GM18517 (cell line): ENCODE measurements around the gene TMEM132C.
"Not testable (repeated sequence)": the region's sequence is repeated elsewhere in the genome, so short reads cannot be mapped to it uniquely, and the experiment has no call there.

Source experiments
- ATAC-seq: cut with Tn5 transposase; IDR thresholded peaks from one replicate; pipeline ENCODE4 v1.9.1; 2021; ENCODE audit warnings: mild to moderate bottlenecking, moderate library complexity; ENCODE audit not compliant: unreplicated experiment

TMEM132C gene

GRCh38 chr12:128463881-128464280, 196.9 kb downstream of the TMEM132C start:
- no peak for ATAC-seq

DNA sequence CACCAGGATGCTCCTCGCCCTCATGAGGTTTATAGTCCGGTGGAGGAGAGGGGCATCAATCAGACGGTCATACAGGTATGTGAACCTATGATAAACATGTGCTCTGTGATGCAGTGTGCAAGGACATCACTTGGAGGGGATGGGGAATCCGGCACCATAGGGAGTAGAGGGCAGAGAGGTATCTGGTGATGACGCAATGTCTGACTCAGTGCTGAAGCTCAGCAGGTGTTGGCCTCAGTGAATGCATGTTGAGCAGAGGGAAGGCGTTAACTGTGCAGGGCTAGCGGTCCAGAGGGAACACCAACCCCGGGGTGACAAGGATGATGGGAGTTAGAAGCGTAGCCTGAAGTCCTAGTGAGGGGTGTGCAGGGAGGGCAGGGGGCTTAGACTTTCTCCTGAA, 200.9 kb downstream of the TMEM132C start:
- ATAC-seq: no peak

DNA sequence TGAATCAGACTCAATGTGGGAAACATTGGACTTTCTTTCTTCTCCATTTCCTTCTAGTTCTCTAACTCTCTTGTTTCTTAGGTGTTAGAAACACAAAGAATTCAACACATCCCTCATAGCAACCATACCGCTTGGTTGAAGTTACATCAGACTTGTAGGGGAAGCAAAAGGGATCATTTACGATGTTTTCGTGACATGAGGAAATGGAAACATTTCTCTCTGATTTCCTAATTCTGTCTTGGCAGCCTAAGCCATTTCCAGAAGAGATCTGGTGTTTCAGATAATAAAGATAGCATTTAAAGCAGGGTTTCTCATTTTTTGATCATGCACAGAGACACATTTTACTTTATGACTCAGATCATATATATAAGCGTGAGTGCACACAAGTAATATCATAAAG, 202.0 kb downstream of the TMEM132C start:
- ATAC-seq: no peak

DNA sequence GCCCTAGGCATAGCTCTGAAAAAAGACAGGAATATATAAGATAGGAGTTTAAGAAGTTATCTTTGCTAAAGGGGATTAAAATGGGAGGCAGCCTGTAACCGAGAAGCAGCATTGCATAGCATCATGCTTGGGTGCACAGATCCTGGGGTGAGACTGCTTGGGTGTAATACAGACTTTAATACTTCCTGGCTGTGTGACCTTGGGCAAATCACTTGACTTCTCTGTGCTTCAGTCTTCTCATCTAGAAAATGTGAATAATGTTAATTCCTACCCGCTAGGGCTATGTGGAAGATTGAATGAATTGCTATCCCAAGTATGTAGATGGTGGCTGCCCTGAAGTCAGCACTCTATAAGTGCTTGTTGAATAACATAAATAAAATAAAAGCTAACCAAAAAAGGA, 204.5 kb downstream of the TMEM132C start:
- ATAC-seq: no peak

DNA sequence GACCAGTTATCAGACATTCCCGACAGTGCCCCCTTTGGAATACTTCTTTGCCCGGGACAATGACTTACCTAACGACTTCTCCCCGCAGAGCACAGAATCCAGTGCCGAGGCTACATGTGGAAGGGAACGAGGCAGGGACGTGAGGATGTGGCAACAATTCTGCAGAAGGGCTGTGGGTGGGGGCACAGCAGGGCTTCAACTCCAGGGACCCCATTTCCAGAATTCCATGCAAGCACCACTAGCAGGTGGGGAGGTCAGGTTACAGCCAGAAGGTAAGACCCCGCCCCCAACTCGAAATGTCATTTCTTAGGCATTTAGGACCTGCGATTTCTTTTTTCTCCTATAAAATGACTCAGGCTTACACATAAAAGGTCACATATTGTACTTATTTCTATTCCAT, 207.9 kb downstream of the TMEM132C start:
- ATAC-seq: no peak

DNA sequence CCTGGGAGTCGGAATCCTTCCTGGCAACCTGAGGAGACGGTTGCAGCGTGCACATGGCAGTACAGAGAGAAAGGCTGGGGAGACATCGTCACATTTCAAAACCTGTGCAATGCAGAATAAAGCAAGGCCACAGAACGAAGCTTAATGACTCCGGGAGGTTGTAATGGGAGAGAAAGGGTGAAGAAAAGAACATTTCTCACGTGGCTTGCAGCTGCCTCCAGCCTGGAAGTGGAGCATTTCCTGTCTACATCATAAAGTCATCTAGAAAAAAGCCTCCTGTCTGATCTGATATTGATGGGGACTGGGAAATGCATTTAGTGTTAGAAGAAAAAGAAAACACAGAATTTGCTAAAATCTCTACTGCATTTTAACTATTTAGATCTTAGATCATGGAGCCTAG, 209.3 kb downstream of the TMEM132C start:
- no peak for ATAC-seq

DNA sequence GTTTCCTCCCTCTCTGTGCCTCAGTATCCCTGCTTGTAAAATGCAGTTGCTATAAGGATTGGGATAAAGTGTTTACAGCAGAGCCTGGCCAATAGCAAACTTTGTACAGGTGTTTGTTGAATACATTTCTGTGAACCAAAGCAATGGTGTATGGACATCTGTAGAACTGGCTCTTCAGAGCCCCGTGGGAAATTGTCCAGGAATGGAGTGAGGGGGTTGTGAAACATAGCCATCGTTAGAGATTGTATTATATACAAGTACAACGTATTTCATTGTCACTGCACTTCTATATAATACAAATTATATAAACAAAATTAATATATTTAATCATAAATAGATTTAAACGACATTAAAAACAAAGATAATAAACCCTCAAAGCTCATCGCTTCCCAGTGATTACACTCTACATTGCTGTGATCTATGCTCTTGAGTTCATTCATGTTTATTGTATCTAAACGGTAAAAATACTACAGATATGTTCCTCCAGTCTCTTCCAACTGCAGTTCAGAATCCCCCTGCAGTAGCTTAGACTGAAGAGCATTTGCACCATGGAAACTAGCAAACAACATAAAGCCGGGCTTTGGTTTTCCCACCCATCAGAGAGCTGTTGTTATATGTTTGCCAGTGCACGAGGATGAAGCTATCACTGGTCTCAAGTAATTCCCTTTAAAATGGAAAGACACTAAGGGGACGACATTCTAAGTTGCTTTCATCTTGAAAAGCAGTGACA, 216.7 kb downstream of the TMEM132C start:
- ATAC-seq: no peak

DNA sequence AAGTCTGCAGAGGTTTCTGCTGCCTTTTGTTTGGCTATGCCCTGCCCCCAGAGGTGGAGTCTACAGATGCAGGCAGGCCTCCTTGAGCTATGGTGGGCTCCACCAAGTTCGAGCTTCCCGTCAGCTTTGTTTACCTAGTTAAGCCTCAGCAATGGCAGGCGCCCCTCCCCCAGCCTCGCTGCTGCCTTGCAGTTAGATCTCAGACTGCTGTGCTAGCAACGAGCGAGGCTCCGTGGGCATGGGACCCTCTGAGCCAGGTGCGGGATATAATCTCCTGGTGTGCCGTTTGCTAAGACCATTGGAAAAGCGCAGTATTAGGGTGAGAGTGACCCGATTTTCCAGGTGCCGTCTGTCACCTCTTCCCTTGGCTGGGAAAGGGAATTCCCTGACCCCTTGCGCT, 230.4 kb downstream of the TMEM132C start:
- ATAC-seq: not testable (repeated sequence)

- ATAC-seq: no peak
Measured at GRCh38 chr12:128507470-128507869, 240.5 kb downstream of the TMEM132C start.

GRCh38 chr12:128509170-128509569, 242.2 kb downstream of the TMEM132C start:
- no peak for ATAC-seq

DNA sequence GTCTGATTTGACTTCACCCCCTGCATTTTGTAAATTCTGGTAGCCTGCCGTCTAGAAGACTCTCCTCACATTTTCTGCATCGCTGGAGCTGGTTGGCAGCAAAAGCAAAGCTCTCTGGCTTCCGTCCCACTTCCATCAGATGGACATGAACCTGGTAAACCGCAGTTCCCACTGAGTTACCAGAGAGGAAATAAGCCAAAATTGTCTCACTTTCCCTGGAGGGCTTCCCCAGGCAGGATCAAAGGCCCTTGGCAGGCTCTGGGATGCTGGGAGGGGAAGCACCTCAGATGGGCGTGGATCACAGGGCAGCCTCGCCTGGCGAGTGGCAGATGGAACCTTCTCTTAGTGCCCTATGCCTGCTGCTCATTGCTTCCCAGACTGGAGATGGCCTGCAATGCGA, 243.5 kb downstream of the TMEM132C start:
- no peak for ATAC-seq

DNA sequence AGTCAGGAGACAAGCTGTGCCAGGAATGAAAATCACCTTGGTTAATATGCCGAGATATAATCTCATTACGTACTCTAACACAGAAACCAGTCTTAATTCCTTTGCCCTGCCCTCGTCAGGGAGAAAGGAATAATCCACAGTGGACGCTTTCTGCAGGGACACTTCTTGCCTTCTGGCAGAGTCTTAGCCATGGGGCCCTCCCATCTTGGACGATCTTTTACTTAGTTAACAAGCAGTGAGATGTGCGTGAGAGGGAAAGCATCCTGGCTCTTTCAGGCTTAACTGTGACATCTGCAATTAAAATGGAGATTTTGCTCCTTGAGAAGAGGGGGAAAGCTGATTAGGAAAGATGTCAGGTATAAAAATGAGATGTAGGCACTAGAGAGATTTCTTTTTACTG, 246.4 kb downstream of the TMEM132C start:
- ATAC-seq: no peak

GRCh38 chr12:128513831-128514230, 246.9 kb downstream of the TMEM132C start:
- no peak for ATAC-seq

- ATAC-seq: no peak
Measured at GRCh38 chr12:128518644-128519043, 251.7 kb downstream of the TMEM132C start.

GRCh38 chr12:128519426-128519825, 252.5 kb downstream of the TMEM132C start:
- no peak for ATAC-seq

GRCh38 chr12:128521981-128522380, 255.0 kb downstream of the TMEM132C start:
- ATAC-seq: no peak

DNA sequence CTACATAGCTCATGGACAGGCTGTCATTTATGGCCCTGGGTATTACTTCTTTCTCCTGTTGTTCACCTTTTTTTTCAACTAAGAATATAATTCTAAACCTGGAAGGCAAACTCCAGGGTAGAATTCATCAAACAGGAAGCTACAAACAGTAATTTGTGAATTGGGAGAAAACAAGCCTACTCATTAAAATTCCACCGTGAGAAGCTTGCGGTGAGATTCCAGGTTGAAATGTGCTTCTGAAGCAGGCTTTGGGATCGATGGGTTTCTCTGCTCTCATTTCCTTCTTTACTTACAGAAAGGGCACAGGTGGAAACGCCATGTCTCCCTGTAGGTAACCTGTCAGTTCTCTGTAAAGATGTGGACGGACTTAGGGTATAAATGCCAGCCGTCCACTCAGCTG, 257.5 kb downstream of the TMEM132C start:
- ATAC-seq: no peak

DNA sequence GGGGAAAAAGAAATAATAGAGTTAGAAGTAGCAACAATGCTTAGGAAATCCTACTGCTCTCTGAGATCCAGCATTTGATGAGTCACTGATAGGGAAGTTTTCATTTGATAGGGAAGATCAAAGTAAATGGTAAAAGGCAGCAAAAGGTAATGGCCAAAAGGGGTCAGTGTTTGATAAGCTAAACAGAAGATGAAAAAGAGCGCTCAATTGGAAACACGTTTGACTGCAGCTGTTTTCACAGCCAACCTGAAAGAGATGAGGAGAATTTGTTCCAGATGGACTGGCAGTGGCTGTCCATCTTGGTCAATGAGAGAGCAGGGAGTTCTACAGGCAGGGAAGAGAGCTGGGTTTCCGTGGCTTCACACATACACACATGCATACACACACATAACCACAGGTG, 264.2 kb downstream of the TMEM132C start:
- ATAC-seq: no peak

- no peak for ATAC-seq
Measured at GRCh38 chr12:128534906-128535305, 267.9 kb downstream of the TMEM132C start.

- ATAC-seq: no peak
Measured at GRCh38 chr12:128536810-128537209, 269.8 kb downstream of the TMEM132C start.

DNA sequence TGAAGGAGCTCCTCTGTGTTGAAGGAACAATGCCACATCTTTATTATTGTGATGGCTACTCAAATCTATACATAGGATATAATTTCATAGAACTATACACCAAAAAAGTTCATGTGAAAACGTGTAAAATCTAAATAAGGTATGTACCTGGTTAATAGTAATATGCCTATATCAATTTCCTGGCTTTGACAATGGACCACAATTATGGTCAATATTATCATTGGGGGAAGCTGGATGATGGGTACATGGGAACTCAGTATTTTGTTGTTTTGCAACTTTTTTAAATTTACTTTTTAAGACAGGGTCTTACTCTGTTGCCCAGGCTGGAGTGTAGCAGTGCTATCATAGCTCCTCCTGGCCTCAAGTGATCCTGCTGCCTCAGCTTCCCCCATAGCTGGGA, 270.7 kb downstream of the TMEM132C start:
- no peak for ATAC-seq

DNA sequence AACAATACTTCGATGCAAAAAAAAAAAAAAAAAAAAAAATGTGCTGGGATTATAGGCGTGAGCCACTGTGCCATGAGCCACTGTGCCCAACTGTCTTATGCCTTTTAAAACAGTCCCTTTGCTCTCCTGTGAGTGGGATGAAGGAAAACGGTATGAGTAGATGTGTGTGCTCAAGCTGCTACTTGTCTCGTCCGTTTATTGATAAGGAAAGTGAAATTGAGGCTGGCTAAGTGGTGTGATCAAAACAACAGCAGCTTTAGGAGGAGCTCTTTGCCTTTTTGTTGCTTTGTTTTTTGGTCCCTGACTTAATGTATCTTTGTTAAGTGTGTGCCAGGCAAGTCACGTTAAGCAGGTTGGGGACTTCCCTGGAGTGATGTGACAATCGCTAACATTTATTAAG, 275.9 kb downstream of the TMEM132C start:
- ATAC-seq: no peak

GRCh38 chr12:128543460-128543859, 276.5 kb downstream of the TMEM132C start:
- no peak for ATAC-seq
